H9 (cell line): ENCODE measurements around the gene MBP. TPM values are rescaled to one million over a fixed set of nuclear protein-coding genes. Genes with fewer than 3 reads are reported as not detected.

ENCODE experiments used
- DNase-seq: peaks from one replicate; pipeline ENCODE4 v3.0.0-alpha.2; 2017
- H2AFZ ChIP-seq: one replicate; pipeline ENCODE4 v1.6.1; 2013; ENCODE audit warnings: mild to moderate bottlenecking, low read length, control low read depth, moderate library complexity
- H2AK5ac ChIP-seq: 2 replicates; pipeline ENCODE4 v1.6.1; 2013; ENCODE audit warnings: low read length, control low read depth, mixed read lengths; ENCODE audit not compliant: insufficient read length
- H2BK120ac ChIP-seq: one replicate; pipeline ENCODE4 v1.6.1; 2013; ENCODE audit warnings: low read depth, mild to moderate bottlenecking, low read length, control low read depth, inconsistent platforms; ENCODE audit not compliant: poor library complexity, severe bottlenecking
- H2BK12ac ChIP-seq: 2 replicates; pipeline ENCODE4 v1.6.1; 2013; ENCODE audit warnings: low read length, control low read depth, mixed read lengths, low read depth; ENCODE audit not compliant: insufficient read length
- H2BK15ac ChIP-seq: 2 replicates; pipeline ENCODE4 v1.6.1; 2013; ENCODE audit warnings: low read depth, low read length, control low read depth
- H2BK20ac ChIP-seq: one replicate; pipeline ENCODE4 v1.6.1; 2013; ENCODE audit warnings: low read depth, mild to moderate bottlenecking, low read length, control low read depth, inconsistent platforms; ENCODE audit not compliant: poor library complexity, severe bottlenecking
- H2BK5ac ChIP-seq: 2 replicates; pipeline ENCODE4 v1.6.1; 2013; ENCODE audit warnings: low read length, control low read depth, mixed read lengths; ENCODE audit not compliant: insufficient read length
- H3K14ac ChIP-seq: 2 replicates; pipeline ENCODE4 v1.6.1; 2013; ENCODE audit warnings: low read length, control low read depth; ENCODE audit not compliant: insufficient read depth
- H3K18ac ChIP-seq: 2 replicates; pipeline ENCODE4 v1.6.1; 2013; ENCODE audit warnings: low read depth, mild to moderate bottlenecking, mixed read lengths, low read length, control low read depth; ENCODE audit not compliant: insufficient read length
- H3K23ac ChIP-seq: 2 replicates; pipeline ENCODE4 v1.6.1; 2013; ENCODE audit warnings: low read length, control low read depth, mixed read lengths, low read depth; ENCODE audit not compliant: insufficient read length
- H3K23me2 ChIP-seq: 2 replicates; pipeline ENCODE4 v1.6.1; 2013; ENCODE audit warnings: low read depth, mild to moderate bottlenecking, mixed read lengths, low read length, control low read depth; ENCODE audit not compliant: insufficient read length, poor library complexity, severe bottlenecking
- H3K27ac ChIP-seq: 2 replicates; pipeline ENCODE4 v1.5.1; 2013; ENCODE audit warnings: low read length, control low read depth, mixed read lengths, low read depth; ENCODE audit not compliant: insufficient read length
- H3K27me3 ChIP-seq: 2 replicates; pipeline ENCODE4 v1.6.1; 2013; ENCODE audit warnings: low read length, control low read depth, inconsistent platforms; ENCODE audit not compliant: insufficient read depth
- H3K4ac ChIP-seq: 2 replicates; pipeline ENCODE4 v1.6.1; 2013; ENCODE audit warnings: low read depth, mild to moderate bottlenecking, control low read depth, inconsistent platforms, low read length, moderate library complexity
- H3K4me1 ChIP-seq: 2 replicates; pipeline ENCODE4 v1.6.1; 2013; ENCODE audit warnings: low read length, control low read depth, inconsistent platforms; ENCODE audit not compliant: insufficient read depth
- H3K4me2 ChIP-seq: 2 replicates; pipeline ENCODE4 v1.6.1; 2013; ENCODE audit warnings: low read length, control low read depth, mixed read lengths; ENCODE audit not compliant: insufficient read length, insufficient read depth
- H3K56ac ChIP-seq: 2 replicates; pipeline ENCODE4 v1.6.1; 2013; ENCODE audit warnings: low read depth, mild to moderate bottlenecking, mixed read lengths, low read length, control low read depth; ENCODE audit not compliant: insufficient read length
- H3K79me1 ChIP-seq: 2 replicates; pipeline ENCODE4 v1.6.1; 2013; ENCODE audit warnings: low read depth, mild to moderate bottlenecking, moderate library complexity, low read length, control low read depth, inconsistent platforms; ENCODE audit not compliant: insufficient read depth, poor library complexity, severe bottlenecking
- H3K79me2 ChIP-seq: 2 replicates; pipeline ENCODE4 v1.6.1; 2013; ENCODE audit warnings: low read length, control low read depth, inconsistent platforms; ENCODE audit not compliant: insufficient read depth
- H3K9ac ChIP-seq: 2 replicates; pipeline ENCODE4 v1.6.1; 2013; ENCODE audit warnings: low read length, control low read depth, mixed read lengths; ENCODE audit not compliant: insufficient read length; ENCODE audit errors: extremely low read depth
- H3K9me3 ChIP-seq: one replicate; pipeline ENCODE4 v1.6.1; 2013; ENCODE audit warnings: low read depth, low read length, inconsistent platforms; ENCODE audit not compliant: control insufficient read depth
- H3T11ph ChIP-seq: one replicate; pipeline ENCODE4 v1.6.1; 2013; ENCODE audit warnings: mild to moderate bottlenecking, low read length, control low read depth, inconsistent platforms
- H4K20me1 ChIP-seq: one replicate; pipeline ENCODE4 v1.6.1; 2013; ENCODE audit not compliant: control insufficient read depth, insufficient read length, insufficient read depth
- H4K5ac ChIP-seq: 2 replicates; pipeline ENCODE4 v1.6.1; 2013; ENCODE audit warnings: low read depth, mild to moderate bottlenecking, mixed read lengths, low read length, control low read depth; ENCODE audit not compliant: insufficient read length
- H4K8ac ChIP-seq: replicated peaks from 2 replicates; pipeline ENCODE4 v1.6.1; 2013; ENCODE audit warnings: low read length, control low read depth, mixed read lengths, low read depth; ENCODE audit not compliant: insufficient read length
- H4K91ac ChIP-seq: 2 replicates; pipeline ENCODE4 v1.6.1; 2013; ENCODE audit warnings: low read depth, mild to moderate bottlenecking, moderate library complexity, mixed read lengths, low read length, control low read depth; ENCODE audit not compliant: insufficient read length
- H3K27ac Mint-ChIP-seq, 3 experiments: 2 replicates in 2 of 3; 3 replicates in 1 of 3; pipeline ENCODE4 v1.8.0; 2020 to 2021; ENCODE audit warnings: mixed read lengths in 3 of 3, mild to moderate bottlenecking in 1 of 3, moderate library complexity in 1 of 3
- H3K27me3 Mint-ChIP-seq: 2 replicates; pipeline ENCODE4 v1.8.0; 2021; ENCODE audit warnings: low read depth, mild to moderate bottlenecking, moderate library complexity, mixed read lengths
- H3K36me3 Mint-ChIP-seq, 3 experiments: 2 replicates in 2 of 3; 3 replicates in 1 of 3; pipeline ENCODE4 v1.8.0; 2020 to 2021; ENCODE audit warnings: low read depth in 3 of 3, mixed read lengths in 3 of 3; ENCODE audit not compliant: insufficient read depth in 1 of 3
- H3K4me1 Mint-ChIP-seq, 2 experiments: 2 replicates each; pipeline ENCODE4 v1.8.0; 2020; ENCODE audit warnings: mixed read lengths in 2 of 2
- H3K4me3 Mint-ChIP-seq, 2 experiments: 2 replicates in 1 of 2; 3 replicates in 1 of 2; pipeline ENCODE4 v1.8.0; 2020 to 2021; ENCODE audit warnings: mild to moderate bottlenecking in 2 of 2, mixed read lengths in 2 of 2, moderate library complexity in 1 of 2
- H3K9me3 Mint-ChIP-seq, 2 experiments: 2 replicates in 1 of 2; 3 replicates in 1 of 2; pipeline ENCODE4 v1.8.0; 2020; ENCODE audit warnings: mild to moderate bottlenecking in 2 of 2, mixed read lengths in 2 of 2, moderate library complexity in 1 of 2
- WGBS: extraction: QIAGEN DNeasy Blood & Tissue Kit; methylation state at CpG from one replicate; pipeline ENCODE4 v1.1.7; 2013; ENCODE audit warnings: missing lambda C conversion rate, low lambda C conversion rate, mixed read lengths; ENCODE audit not compliant: insufficient read length; ENCODE audit errors: extremely low coverage; 5-methylcytosine and 5-hydroxymethylcytosine counted together
- total RNA-seq: library from RNA; stranded (reverse); gene quantifications from 2 replicates; pipeline ENCODE4 v1.2.1, GENCODE V29; 2021
- TF ChIP-seq, protein P1 (sequence below): fragments of 200-600 bp; sonication (generic); conservative IDR thresholded peaks from 3 replicates; pipeline ENCODE4 v1.8.0; 2021; ENCODE audit warnings: antibody characterized with exemption, mild to moderate bottlenecking

Gene MBP
- total RNA-seq, 1 experiment from 2014 or later = 8.6 TPM

DNA sequence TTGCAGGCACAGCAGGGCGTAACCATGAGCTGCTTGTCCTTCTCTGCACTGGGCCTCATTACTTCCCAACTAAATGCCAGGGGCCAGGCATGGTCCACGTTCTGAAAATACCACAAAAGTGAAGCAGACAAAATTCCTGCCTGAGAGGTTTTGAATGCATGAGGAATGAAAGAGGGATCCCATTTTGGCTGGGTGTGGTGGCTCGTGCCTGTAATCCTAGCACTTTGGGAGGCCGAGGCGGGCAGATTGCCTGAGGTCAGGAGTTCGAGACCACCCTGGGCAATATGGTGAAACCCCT lies 139.5 kb downstream of the MBP start:
- Histone ChIP-seq H3K9me3 (no peaks in the 10 kb centered on the region), H2BK15ac (no peak overlapping the region), H3K18ac (no peak overlapping the region), H3K4me2 (no peak overlapping the region), H4K8ac (no peak overlapping the region), H4K5ac (no peak overlapping the region), H3K23ac (no peak overlapping the region), H2BK20ac (no peak overlapping the region), H3K79me1 (no peaks in the 10 kb centered on the region), H2AK5ac (no peak overlapping the region), H4K91ac (no peak overlapping the region), H3K9ac (no peak overlapping the region), H3K14ac (no peak overlapping the region), H3K56ac (no peak overlapping the region), H2AFZ (no peak overlapping the region), H3K23me2 (no peaks in the 10 kb centered on the region), H3K79me2 (no peaks in the 10 kb centered on the region), H2BK12ac (no peak overlapping the region), H3K4me1 (no peaks in the 10 kb centered on the region), H2BK120ac (no peak overlapping the region), H4K20me1 (no peaks in the 10 kb centered on the region), H3K27ac (no peak overlapping the region), H3K27me3 (no peaks in the 10 kb centered on the region), H2BK5ac (no peak overlapping the region), H3K4ac (no peak overlapping the region), H3T11ph (no peak overlapping the region)
- WGBS = no CpG with 5 or more reads among the region's 6 CpGs
- Mint-ChIP-seq H3K27me3 (peaks cover 8% of the 10 kb centered on the region), H3K27ac (no peak overlapping the region), H3K9me3 (no peaks in the 10 kb centered on the region), H3K4me3 (no peak overlapping the region), H3K36me3 (no peaks in the 10 kb centered on the region; a peak in 1 of 7 replicates), H3K4me1 (peaks cover 29 to 51% of the 10 kb centered on the region in 2 experiments)
- TF ChIP-seq, protein P1, sequence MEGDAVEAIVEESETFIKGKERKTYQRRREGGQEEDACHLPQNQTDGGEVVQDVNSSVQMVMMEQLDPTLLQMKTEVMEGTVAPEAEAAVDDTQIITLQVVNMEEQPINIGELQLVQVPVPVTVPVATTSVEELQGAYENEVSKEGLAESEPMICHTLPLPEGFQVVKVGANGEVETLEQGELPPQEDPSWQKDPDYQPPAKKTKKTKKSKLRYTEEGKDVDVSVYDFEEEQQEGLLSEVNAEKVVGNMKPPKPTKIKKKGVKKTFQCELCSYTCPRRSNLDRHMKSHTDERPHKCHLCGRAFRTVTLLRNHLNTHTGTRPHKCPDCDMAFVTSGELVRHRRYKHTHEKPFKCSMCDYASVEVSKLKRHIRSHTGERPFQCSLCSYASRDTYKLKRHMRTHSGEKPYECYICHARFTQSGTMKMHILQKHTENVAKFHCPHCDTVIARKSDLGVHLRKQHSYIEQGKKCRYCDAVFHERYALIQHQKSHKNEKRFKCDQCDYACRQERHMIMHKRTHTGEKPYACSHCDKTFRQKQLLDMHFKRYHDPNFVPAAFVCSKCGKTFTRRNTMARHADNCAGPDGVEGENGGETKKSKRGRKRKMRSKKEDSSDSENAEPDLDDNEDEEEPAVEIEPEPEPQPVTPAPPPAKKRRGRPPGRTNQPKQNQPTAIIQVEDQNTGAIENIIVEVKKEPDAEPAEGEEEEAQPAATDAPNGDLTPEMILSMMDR = no peak
- DNase-seq = no peak
